ENCODE data around the gene ETF1. TPM values are rescaled to one million over a fixed set of nuclear protein-coding genes. Genes with fewer than 3 reads are reported as not detected.

Gene ETF1
- polyA plus RNA-seq, 1 experiment: 107 TPM

DNA sequence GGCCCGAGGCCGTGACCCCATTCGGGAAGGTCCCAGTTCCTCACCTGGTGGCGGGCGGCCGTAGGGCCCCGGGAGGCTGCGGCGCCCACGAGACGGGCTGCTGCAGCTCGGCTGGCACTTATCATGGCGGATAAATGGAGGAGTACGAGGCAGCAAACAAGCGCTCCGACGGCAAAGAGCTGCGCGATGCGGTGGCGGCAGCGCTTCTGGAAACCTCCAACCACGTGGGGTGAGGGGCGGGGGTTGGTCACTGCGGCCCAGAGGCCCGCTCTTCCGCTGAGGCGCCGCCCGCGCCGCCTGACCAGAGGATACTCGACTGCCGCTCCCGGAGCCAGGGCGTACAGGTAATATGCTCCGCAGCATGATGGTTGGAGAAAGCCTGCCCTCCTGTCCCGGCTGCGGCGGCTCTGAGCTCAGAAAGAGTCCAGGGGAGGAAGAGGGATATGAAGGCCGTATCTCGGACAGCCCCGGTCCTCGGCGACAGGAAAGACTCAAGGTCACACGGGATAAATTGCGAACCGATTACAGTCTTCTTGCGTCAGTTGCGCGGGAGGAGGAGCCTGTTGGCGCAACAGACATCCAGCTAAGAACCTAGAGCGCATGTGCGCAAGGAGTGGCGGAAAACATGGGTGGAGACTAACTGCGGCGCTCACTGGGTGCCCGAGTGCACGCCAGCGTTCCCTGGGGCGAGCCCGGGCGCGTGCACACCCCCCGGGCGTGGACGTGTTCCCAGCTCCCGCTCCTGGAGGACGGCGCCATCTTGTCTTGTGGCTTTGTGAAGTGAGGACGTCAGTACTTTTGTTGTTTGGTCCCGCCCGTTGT lies 32.4 kb upstream of the ETF1 start, which contains the start of gene HSPA9:
TSS of gene HSPA9 (minus strand) at position 208 of the 822 bp plus-strand sequence. CDS start at position 125, 83 bp downstream.
- TF ChIP-seq, protein P1, sequence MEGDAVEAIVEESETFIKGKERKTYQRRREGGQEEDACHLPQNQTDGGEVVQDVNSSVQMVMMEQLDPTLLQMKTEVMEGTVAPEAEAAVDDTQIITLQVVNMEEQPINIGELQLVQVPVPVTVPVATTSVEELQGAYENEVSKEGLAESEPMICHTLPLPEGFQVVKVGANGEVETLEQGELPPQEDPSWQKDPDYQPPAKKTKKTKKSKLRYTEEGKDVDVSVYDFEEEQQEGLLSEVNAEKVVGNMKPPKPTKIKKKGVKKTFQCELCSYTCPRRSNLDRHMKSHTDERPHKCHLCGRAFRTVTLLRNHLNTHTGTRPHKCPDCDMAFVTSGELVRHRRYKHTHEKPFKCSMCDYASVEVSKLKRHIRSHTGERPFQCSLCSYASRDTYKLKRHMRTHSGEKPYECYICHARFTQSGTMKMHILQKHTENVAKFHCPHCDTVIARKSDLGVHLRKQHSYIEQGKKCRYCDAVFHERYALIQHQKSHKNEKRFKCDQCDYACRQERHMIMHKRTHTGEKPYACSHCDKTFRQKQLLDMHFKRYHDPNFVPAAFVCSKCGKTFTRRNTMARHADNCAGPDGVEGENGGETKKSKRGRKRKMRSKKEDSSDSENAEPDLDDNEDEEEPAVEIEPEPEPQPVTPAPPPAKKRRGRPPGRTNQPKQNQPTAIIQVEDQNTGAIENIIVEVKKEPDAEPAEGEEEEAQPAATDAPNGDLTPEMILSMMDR (IDR thresholded peaks at IDR 0.05; ENCODE audit: low read depth, low read length): no peak
- peak within 1 kb of the TSS; percentile 93 for H3K4me3 ChIP-seq (ENCODE audit: low read depth, low read length)
- H3K27ac ChIP-seq (ENCODE audit: low read depth, low read length): peak within 1 kb of the TSS; percentile 100
- peak; percentile 99 for DNase-seq (ENCODE audit: low read depth, low spot score)
- peaks cover 8% of the 10 kb centered on the region; the same call in 1 of the 2 replicates for H3K9me3 ChIP-seq (ENCODE audit: control insufficient read depth, insufficient read depth, low read length)
- POLR2A ChIA-PET: interaction anchor here (0.7 to 1.6 kb wide), 15 partner anchors 9 to 766 kb away, joined by 3 to 19 read pairs (median 6); partner anchors contain the start of genes EGR1, ETF1, MATR3 and PAIP2
- H3K27me3 ChIP-seq (ENCODE audit: control insufficient read depth, insufficient read depth, low read length): no peaks in the 10 kb centered on the region
- CTCF ChIA-PET: interaction anchor here (1.2 to 1.4 kb wide), 2 partner anchors 75 to 687 kb away, joined by 3 to 4 read pairs; no protein-coding TSS in a partner anchor

DNA sequence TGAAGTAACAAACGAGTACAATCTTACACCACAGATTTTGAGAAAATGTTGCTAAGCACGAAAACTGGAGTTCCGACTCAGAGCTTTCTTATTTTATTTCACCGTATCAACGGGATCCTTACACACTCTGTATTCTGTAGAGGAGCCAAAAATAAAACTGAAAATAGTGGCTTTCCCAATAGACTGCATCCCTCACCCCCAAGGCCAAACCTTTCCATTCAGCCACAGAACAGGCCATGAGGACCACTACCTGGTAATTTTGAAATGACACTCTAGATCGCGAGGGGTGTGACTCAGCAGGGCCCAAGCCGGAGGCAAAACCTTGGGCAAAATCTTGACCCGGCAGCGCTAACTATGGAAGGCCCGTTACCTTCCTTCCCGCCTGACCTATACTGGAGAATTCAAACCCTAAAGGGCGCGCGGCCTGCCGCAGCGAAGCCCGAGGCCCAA lies 31.7 kb upstream of the ETF1 start:
- ChIA-PET POLR2A (interaction anchor here (1.2 to 1.6 kb wide), 8 partner anchors 9 to 719 kb away, joined by 4 to 17 read pairs (median 6); partner anchors contain the start of genes EGR1, ETF1, MATR3 and SIL1), CTCF (no interaction called here)
- no peaks in the 10 kb centered on the region for H3K27me3 ChIP-seq (ENCODE audit: control insufficient read depth, insufficient read depth, low read length)
- peak overlapping the region; percentile 93 for H3K4me3 ChIP-seq (ENCODE audit: low read depth, low read length)
- DNase-seq (ENCODE audit: low read depth, low spot score): no peak
- peak overlapping the region; percentile 100 for H3K27ac ChIP-seq (ENCODE audit: low read depth, low read length)
- peaks cover 8% of the 10 kb centered on the region; the same call in 1 of the 2 replicates for H3K9me3 ChIP-seq (ENCODE audit: control insufficient read depth, insufficient read depth, low read length)
- TF ChIP-seq, protein P1 (IDR thresholded peaks at IDR 0.05; ENCODE audit: low read depth, low read length): no peak

DNA sequence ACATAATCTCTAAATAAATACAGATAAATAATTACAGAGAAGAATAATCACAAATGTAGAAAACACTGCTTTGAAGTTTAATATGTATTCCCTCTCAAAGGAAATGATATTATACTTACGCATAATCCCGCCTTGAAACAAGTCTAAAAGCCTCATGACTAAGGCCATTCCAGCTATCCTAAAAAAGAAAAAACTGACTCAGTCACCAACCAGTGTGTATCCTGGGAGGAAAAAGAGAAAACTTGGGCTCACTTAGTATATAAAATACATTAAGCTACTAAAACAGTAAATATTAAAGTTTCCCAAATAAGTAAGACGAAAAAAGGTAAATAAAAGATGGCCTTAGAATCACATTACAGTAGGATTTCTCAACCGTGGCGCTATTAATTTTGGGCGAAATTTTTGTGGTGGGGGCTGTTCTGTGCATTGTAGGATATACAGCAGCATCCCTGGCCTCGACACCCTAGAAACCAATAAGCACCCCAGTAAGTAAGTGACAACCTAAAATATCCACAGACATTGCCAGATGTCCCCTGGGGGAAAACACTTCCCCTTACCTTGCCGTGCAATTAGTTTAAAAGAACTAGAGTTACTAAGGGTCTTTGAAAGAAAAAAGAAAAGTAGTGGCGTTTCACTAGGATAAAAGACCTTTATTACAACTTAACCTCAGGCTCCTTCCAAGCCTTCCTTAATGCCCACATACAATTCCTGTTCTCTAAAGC lies 31.1 kb upstream of the ETF1 start:
- peak overlapping the region; percentile 100 for H3K27ac ChIP-seq (ENCODE audit: low read depth, low read length)
- peaks cover 8% of the 10 kb centered on the region; the same call in 1 of the 2 replicates for H3K9me3 ChIP-seq (ENCODE audit: control insufficient read depth, insufficient read depth, low read length)
- H3K4me3 ChIP-seq (ENCODE audit: low read depth, low read length): peak overlapping the region; percentile 93
- no peaks in the 10 kb centered on the region for H3K27me3 ChIP-seq (ENCODE audit: control insufficient read depth, insufficient read depth, low read length)
- TF ChIP-seq, protein P1 (IDR thresholded peaks at IDR 0.05; ENCODE audit: low read depth, low read length): no peak
- ChIA-PET POLR2A (interaction anchor here (1.6 kb wide), 1 partner anchor 8 kb away, joined by 6 read pairs; no protein-coding TSS in a partner anchor), CTCF (interaction anchor here (0.5 to 0.6 kb wide), 2 partner anchors 33 to 252 kb away, joined by 3 to 4 read pairs; no protein-coding TSS in a partner anchor)
- no peak for DNase-seq (ENCODE audit: low read depth, low spot score)

DNA sequence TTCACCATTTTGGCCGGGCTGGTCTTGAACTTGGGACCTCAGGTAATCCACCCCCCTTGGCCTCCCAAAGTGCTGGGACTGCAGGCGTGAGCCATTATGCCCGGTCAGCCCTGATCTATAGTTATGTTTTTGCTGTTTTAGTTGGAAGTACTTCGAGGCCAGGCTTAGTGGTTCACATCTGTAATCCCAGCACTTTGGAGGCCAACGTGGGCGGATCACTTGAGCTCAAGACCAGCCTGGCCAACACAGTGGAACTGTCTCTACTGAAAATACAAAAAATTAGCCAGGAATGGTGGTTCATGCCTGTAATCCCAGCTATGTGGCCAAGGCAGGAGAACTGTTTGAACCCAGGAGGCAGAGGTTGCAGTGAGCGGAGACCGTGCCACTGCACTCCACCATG lies 30.2 kb upstream of the ETF1 start:
- H3K27ac ChIP-seq (ENCODE audit: low read depth, low read length): no peak overlapping the region
- no peaks in the 10 kb centered on the region for H3K27me3 ChIP-seq (ENCODE audit: control insufficient read depth, insufficient read depth, low read length)
- peaks cover 8% of the 10 kb centered on the region; the same call in 1 of the 2 replicates for H3K9me3 ChIP-seq (ENCODE audit: control insufficient read depth, insufficient read depth, low read length)
- TF ChIP-seq, protein P1 (IDR thresholded peaks at IDR 0.05; ENCODE audit: low read depth, low read length): no peak
- ChIA-PET POLR2A (no interaction called here), CTCF (interaction anchor here (0.6 kb wide), 1 partner anchor 253 kb away, joined by 4 read pairs; no protein-coding TSS in a partner anchor)
- H3K4me3 ChIP-seq (ENCODE audit: low read depth, low read length): no peak overlapping the region; the same call in 1 of the 2 replicates
- no peak for DNase-seq (ENCODE audit: low read depth, low spot score)

Measured in AG04450 (cell line).